Neuronal stem cell (in vitro differentiated cells): Measurements from ENCODE around the gene CCR9.

ENCODE experiments used
- DNase-seq: peaks from one replicate; pipeline ENCODE4 v3.0.0-alpha.2; 2013; ENCODE audit warnings: low spot score
- H2AFZ ChIP-seq: one replicate; pipeline ENCODE4 v1.6.1; 2013; ENCODE audit warnings: mild to moderate bottlenecking, low read length, inconsistent platforms
- H2AK5ac ChIP-seq: 2 replicates; pipeline ENCODE4 v1.6.1; 2013; ENCODE audit warnings: low read depth, mild to moderate bottlenecking, inconsistent platforms, low read length, moderate library complexity, mixed read lengths
- H2BK120ac ChIP-seq: 2 replicates; pipeline ENCODE4 v1.6.1; 2013; ENCODE audit warnings: low read depth, mild to moderate bottlenecking, inconsistent platforms, low read length, moderate library complexity, mixed read lengths
- H2BK12ac ChIP-seq: one replicate; pipeline ENCODE4 v1.6.1; 2013; ENCODE audit warnings: low read length, inconsistent platforms
- H2BK15ac ChIP-seq: 2 replicates; pipeline ENCODE4 v1.6.1; 2013; ENCODE audit warnings: mild to moderate bottlenecking, low read length, inconsistent platforms, mixed read lengths
- H2BK5ac ChIP-seq: one replicate; pipeline ENCODE4 v1.6.1; 2013; ENCODE audit warnings: inconsistent platforms, mild to moderate bottlenecking, low read length, moderate library complexity
- H3K14ac ChIP-seq: one replicate; pipeline ENCODE4 v1.6.1; 2013; ENCODE audit warnings: low read length, inconsistent platforms
- H3K18ac ChIP-seq: 2 replicates; pipeline ENCODE4 v1.6.1; 2013; ENCODE audit warnings: low read length, inconsistent platforms
- H3K23ac ChIP-seq: 2 replicates; pipeline ENCODE4 v1.6.1; 2013; ENCODE audit warnings: low read depth, mild to moderate bottlenecking, mixed read lengths, low read length, inconsistent platforms; ENCODE audit not compliant: poor library complexity
- H3K27ac ChIP-seq: replicated peaks from 3 replicates; pipeline ENCODE4 v1.5.1; 2013; ENCODE audit warnings: low read length, inconsistent platforms
- H3K27me3 ChIP-seq, 3 experiments: 2 replicates each; pipeline ENCODE4 v1.6.1; 2013; ENCODE audit warnings: low read length in 3 of 3, mild to moderate bottlenecking in 2 of 3, inconsistent platforms in 1 of 3, low read depth in 1 of 3, mixed read lengths in 1 of 3, moderate library complexity in 1 of 3; ENCODE audit not compliant: control insufficient read depth in 3 of 3, insufficient read depth in 3 of 3
- H3K36me3 ChIP-seq, 2 donors: replicated peaks in 1 of 2; 2 replicates each; pipeline ENCODE4 v1.6.1; 2013; ENCODE audit warnings: low read length in 2 of 2; ENCODE audit not compliant: control insufficient read depth in 2 of 2, insufficient read depth in 2 of 2
- H3K4ac ChIP-seq: 2 replicates; pipeline ENCODE4 v1.6.1; 2013; ENCODE audit warnings: inconsistent platforms, mild to moderate bottlenecking, low read length, moderate library complexity
- H3K4me1 ChIP-seq, 2 donors: 1 replicate in 1 of 2; 2 replicates in 1 of 2; pipeline ENCODE4 v1.6.1; 2013; ENCODE audit warnings: low read length in 2 of 2, low read depth in 1 of 2; ENCODE audit not compliant: control insufficient read depth in 2 of 2, insufficient read depth in 1 of 2
- H3K4me2 ChIP-seq: one replicate; pipeline ENCODE4 v1.6.1; 2013; ENCODE audit warnings: mild to moderate bottlenecking, low read length, inconsistent platforms; ENCODE audit not compliant: insufficient read depth, poor library complexity, severe bottlenecking
- H3K4me3 ChIP-seq, 2 donors: 2 replicates each; pipeline ENCODE4 v1.5.1; 2013; ENCODE audit warnings: low read length in 2 of 2, mild to moderate bottlenecking in 2 of 2, inconsistent platforms in 1 of 2, moderate library complexity in 1 of 2
- H3K79me1 ChIP-seq: one replicate; pipeline ENCODE4 v1.6.1; 2013; ENCODE audit warnings: low read depth, mild to moderate bottlenecking, inconsistent platforms, low read length, moderate library complexity
- H3K9ac ChIP-seq: one replicate; pipeline ENCODE4 v1.6.1; 2013; ENCODE audit warnings: mild to moderate bottlenecking, low read depth, low read length, inconsistent platforms; ENCODE audit not compliant: poor library complexity
- H3K9me3 ChIP-seq, 2 donors: replicated peaks in 1 of 2; 2 replicates each; pipeline versions ENCODE3 to v1.6.1; 2013; ENCODE audit warnings: low read length in 2 of 2, mild to moderate bottlenecking in 2 of 2, inconsistent platforms in 1 of 2, low read depth in 1 of 2, mixed read lengths in 1 of 2, moderate library complexity in 1 of 2; ENCODE audit not compliant: control insufficient read depth in 2 of 2, insufficient read depth in 1 of 2
- H4K8ac ChIP-seq: one replicate; pipeline ENCODE4 v1.6.1; 2013; ENCODE audit warnings: low read depth, mild to moderate bottlenecking, inconsistent platforms, low read length, moderate library complexity
- H4K91ac ChIP-seq: one replicate; pipeline ENCODE4 v1.6.1; 2013; ENCODE audit warnings: low read length, low read depth, mild to moderate bottlenecking, inconsistent platforms; ENCODE audit not compliant: poor library complexity
- WGBS, 2 donors: extraction: QIAGEN DNeasy Blood & Tissue Kit; methylation state at CpG; one replicate each; pipeline ENCODE4 v1.1.7; 2013; ENCODE audit warnings: missing lambda C conversion rate in 2 of 2, mixed read lengths in 1 of 2; ENCODE audit not compliant: insufficient read length in 2 of 2, insufficient replicate concordance in 1 of 2; ENCODE audit errors: extremely low coverage in 2 of 2; 5-methylcytosine and 5-hydroxymethylcytosine counted together

CCR9 gene

GRCh38 chr3:45861043-45861719 is 25.2 kb upstream of the CCR9 start:
- no peak overlapping the region for H3K4me2 ChIP-seq
- no peak overlapping the region for H3K9ac ChIP-seq
- H3K4me1 ChIP-seq, result no peaks in the 10 kb centered on the region
- no peaks in the 10 kb centered on the region for H3K9me3 ChIP-seq
- H3K14ac ChIP-seq, result no peak overlapping the region
- no CpG with 5 or more reads among the region's 7 CpGs for WGBS, 2 donors
- H2AFZ ChIP-seq, result no peak overlapping the region
- H3K79me1 ChIP-seq, result no peaks in the 10 kb centered on the region
- H3K4ac ChIP-seq, result no peak overlapping the region
- no peak overlapping the region for H2AK5ac ChIP-seq
- H3K23ac ChIP-seq, result no peak overlapping the region
- peaks cover 0 to 29% (median 0%) of the 10 kb centered on the region in 3 experiments for H3K27me3 ChIP-seq
- no peak overlapping the region for H4K91ac ChIP-seq
- no peak overlapping the region for H2BK5ac ChIP-seq
- H2BK120ac ChIP-seq, result no peak overlapping the region
- H3K36me3 ChIP-seq, result no peaks in the 10 kb centered on the region
- H2BK15ac ChIP-seq, result no peak overlapping the region
- no peak overlapping the region for H2BK12ac ChIP-seq
- no peak overlapping the region for H3K4me3 ChIP-seq
- H3K27ac ChIP-seq, result no peak overlapping the region
- H3K18ac ChIP-seq, result no peak overlapping the region
- DNase-seq, result no peak
- no peak overlapping the region for H4K8ac ChIP-seq

- Histone ChIP-seq H3K4ac (no peak overlapping the region), H3K18ac (no peak overlapping the region), H3K36me3 (no peaks in the 10 kb centered on the region), H2AK5ac (no peak overlapping the region), H4K91ac (no peak overlapping the region), H3K4me2 (no peak overlapping the region), H2AFZ (no peak overlapping the region), H3K27me3 (peaks cover 0 to 29% (median 0%) of the 10 kb centered on the region in 3 experiments), H3K23ac (no peak overlapping the region), H3K27ac (no peak overlapping the region), H2BK5ac (no peak overlapping the region), H3K9me3 (no peaks in the 10 kb centered on the region), H3K4me1 (no peaks in the 10 kb centered on the region), H3K9ac (no peak overlapping the region), H2BK12ac (no peak overlapping the region), H2BK120ac (no peak overlapping the region), H3K14ac (no peak overlapping the region), H3K4me3 (no peak overlapping the region), H2BK15ac (no peak overlapping the region), H3K79me1 (no peaks in the 10 kb centered on the region), H4K8ac (no peak overlapping the region)
- WGBS, 2 donors, result no CpG with 5 or more reads among the region's 8 CpGs
- no peak for DNase-seq
Observed at GRCh38 chr3:45864760-45865519, 21.4 kb upstream of the CCR9 start.

GRCh38 chr3:45865563-45865962 is 20.8 kb upstream of the CCR9 start:
- H3K27me3 ChIP-seq, result peaks cover 0 to 28% (median 0%) of the 10 kb centered on the region in 3 experiments
- no peaks in the 10 kb centered on the region for H3K9me3 ChIP-seq
- H4K91ac ChIP-seq, result no peak overlapping the region
- no peak overlapping the region for H3K18ac ChIP-seq
- no peak overlapping the region for H3K9ac ChIP-seq
- H3K4me1 ChIP-seq, result no peaks in the 10 kb centered on the region
- no peak overlapping the region for H2BK120ac ChIP-seq
- H2BK15ac ChIP-seq, result no peak overlapping the region
- H3K23ac ChIP-seq, result no peak overlapping the region
- no peak overlapping the region for H3K4ac ChIP-seq
- DNase-seq, result no peak
- H2BK12ac ChIP-seq, result no peak overlapping the region
- H3K4me3 ChIP-seq, result no peak overlapping the region
- no CpG with 5 or more reads among the region's 6 CpGs for WGBS, 2 donors
- no peak overlapping the region for H3K14ac ChIP-seq
- no peak overlapping the region for H2AFZ ChIP-seq
- H2BK5ac ChIP-seq, result no peak overlapping the region
- H2AK5ac ChIP-seq, result no peak overlapping the region
- no peak overlapping the region for H3K27ac ChIP-seq
- no peak overlapping the region for H3K4me2 ChIP-seq
- H3K36me3 ChIP-seq, result no peaks in the 10 kb centered on the region
- no peaks in the 10 kb centered on the region for H3K79me1 ChIP-seq
- H4K8ac ChIP-seq, result no peak overlapping the region

GRCh38 chr3:45868213-45868612 is 18.1 kb upstream of the CCR9 start:
- Histone ChIP-seq H3K79me1 (no peaks in the 10 kb centered on the region), H2AK5ac (no peak overlapping the region), H3K36me3 (no peaks in the 10 kb centered on the region), H3K9me3 (no peaks in the 10 kb centered on the region), H2BK5ac (no peak overlapping the region), H3K14ac (no peak overlapping the region), H3K4me2 (no peak overlapping the region), H4K91ac (no peak overlapping the region), H3K4ac (no peak overlapping the region), H3K27ac (no peak overlapping the region), H3K4me1 (no peaks in the 10 kb centered on the region), H2BK120ac (no peak overlapping the region), H2AFZ (no peak overlapping the region), H3K18ac (no peak overlapping the region), H4K8ac (no peak overlapping the region), H3K4me3 (no peak overlapping the region), H3K27me3 (peaks cover 0 to 8% (median 0%) of the 10 kb centered on the region in 3 experiments), H3K9ac (no peak overlapping the region), H2BK15ac (no peak overlapping the region), H2BK12ac (no peak overlapping the region), H3K23ac (no peak overlapping the region)
- no peak for DNase-seq
- WGBS, 2 donors, result no CpG with 5 or more reads among the region's 2 CpGs
